SK-N-SH treated with all-trans-retinoic acid at 6 μM for 48 hours (cell line): ENCODE data around the gene ST3GAL6.

Experiments
- ATAC-seq: fragments of 200-7000 bp; cut with Tn5 transposase; 3 replicates; pipeline ENCODE4 v1.9.1; 2020; ENCODE audit warnings: mild to moderate bottlenecking, moderate library complexity
- ARNTL ChIP-seq: fragments of 450-650 bp; formaldehyde crosslinking; IDR thresholded peaks from 2 replicates; pipeline ENCODE4 v1.5.0; 2020; ENCODE audit warnings: low read depth, mild to moderate bottlenecking, moderate library complexity, borderline replicate concordance
- BACH2 ChIP-seq: fragments of 250-450 bp; sonication (Bioruptor Pico); IDR thresholded peaks from 2 replicates; pipeline ENCODE4 v1.9.0; 2021; ENCODE audit warnings: mild to moderate bottlenecking, borderline replicate concordance
- CREB5 ChIP-seq: fragments of 250-450 bp; sonication (Bioruptor Pico); IDR thresholded peaks from 2 replicates; pipeline ENCODE4 v1.5.1; 2020; ENCODE audit warnings: low read depth, mild to moderate bottlenecking, moderate library complexity
- CSDC2 ChIP-seq: fragments of 250-450 bp; sonication (Bioruptor Pico); IDR thresholded peaks from 2 replicates; pipeline ENCODE4 v1.5.0; 2020; ENCODE audit warnings: mild to moderate bottlenecking, moderate library complexity
- CSRNP3 ChIP-seq: fragments of 250-450 bp; sonication (Bioruptor Pico); IDR thresholded peaks from 2 replicates; pipeline ENCODE4 v1.5.1; 2021; ENCODE audit warnings: mild to moderate bottlenecking, moderate library complexity
- ESRRG ChIP-seq: fragments of 250-450 bp; sonication (Bioruptor Pico); IDR thresholded peaks from 2 replicates; pipeline ENCODE4 v1.6.1; 2021; ENCODE audit warnings: mild to moderate bottlenecking
- GLIS3 ChIP-seq: fragments of 250-450 bp; sonication (Bioruptor Pico); IDR thresholded peaks from 2 replicates; pipeline ENCODE4 v1.5.0; 2020; ENCODE audit warnings: mild to moderate bottlenecking, moderate library complexity
- ISL1 ChIP-seq: fragments of 250-450 bp; sonication (Bioruptor Pico); IDR thresholded peaks from 2 replicates; pipeline ENCODE4 v2.1.2; 2022; ENCODE audit warnings: mild to moderate bottlenecking, moderate library complexity
- OSR1 ChIP-seq: fragments of 250-450 bp; sonication (Bioruptor Pico); IDR thresholded peaks from 2 replicates; pipeline ENCODE4 v1.8.0; 2022; ENCODE audit warnings: moderate library complexity, mild to moderate bottlenecking, inconsistent platforms
- PATZ1 ChIP-seq: fragments of 250-450 bp; sonication (Bioruptor Pico); IDR thresholded peaks from 2 replicates; pipeline ENCODE4 v1.8.0; 2020; ENCODE audit warnings: mild to moderate bottlenecking, moderate library complexity, borderline replicate concordance
- PPARA ChIP-seq: fragments of 250-450 bp; sonication (Bioruptor Pico); IDR thresholded peaks from 2 replicates; pipeline ENCODE4 v1.5.0; 2020; ENCODE audit warnings: mild to moderate bottlenecking, borderline replicate concordance
- RARB ChIP-seq: fragments of 250-450 bp; sonication (Bioruptor Pico); IDR thresholded peaks from 2 replicates; pipeline ENCODE4 v1.8.0; 2021; ENCODE audit warnings: mild to moderate bottlenecking, moderate library complexity
- SNAI2 ChIP-seq: fragments of 250-450 bp; sonication (Bioruptor Pico); IDR thresholded peaks from 2 replicates; pipeline ENCODE4 v1.5.0; 2020; ENCODE audit warnings: mild to moderate bottlenecking, moderate library complexity
- TCF4 ChIP-seq: fragments of 250-450 bp; sonication (Bioruptor Pico); IDR thresholded peaks from 2 replicates; pipeline ENCODE4 v1.8.0; 2021; ENCODE audit warnings: mild to moderate bottlenecking, moderate library complexity, borderline replicate concordance
- TOX ChIP-seq: fragments of 250-450 bp; sonication (Bioruptor Pico); IDR thresholded peaks from 2 replicates; pipeline ENCODE4 v1.8.0; 2021; ENCODE audit warnings: mild to moderate bottlenecking, moderate library complexity, borderline replicate concordance
- ZC3H10 ChIP-seq: fragments of 250-450 bp; sonication (Bioruptor Pico); IDR thresholded peaks from 2 replicates; pipeline ENCODE4 v1.5.1; 2021; ENCODE audit warnings: mild to moderate bottlenecking, moderate library complexity
- ZFP3 ChIP-seq: fragments of 250-450 bp; sonication (Bioruptor Pico); IDR thresholded peaks from 2 replicates; pipeline ENCODE4 v1.5.0; 2020; ENCODE audit warnings: mild to moderate bottlenecking, moderate library complexity
- ZFP30 ChIP-seq: fragments of 450-650 bp; formaldehyde crosslinking; IDR thresholded peaks from 2 replicates; pipeline ENCODE4 v1.5.0; 2022; ENCODE audit warnings: mild to moderate bottlenecking, moderate library complexity
- ZNF565 ChIP-seq: fragments of 450-650 bp; formaldehyde crosslinking; conservative IDR thresholded peaks from 2 replicates; pipeline ENCODE4 v1.5.0; 2020; ENCODE audit warnings: low read depth, mild to moderate bottlenecking, moderate library complexity
- ZNF70 ChIP-seq: fragments of 450-650 bp; formaldehyde crosslinking; IDR thresholded peaks from 2 replicates; pipeline ENCODE4 v1.5.0; 2020; ENCODE audit warnings: mild to moderate bottlenecking, moderate library complexity
- ZNF8 ChIP-seq: fragments of 450-650 bp; formaldehyde crosslinking; IDR thresholded peaks from 2 replicates; pipeline ENCODE4 v1.5.0; 2020; ENCODE audit warnings: mild to moderate bottlenecking, moderate library complexity
- TF ChIP-seq, protein P1 (sequence below): fragments of 250-450 bp; sonication (Bioruptor Pico); IDR thresholded peaks from 2 replicates; pipeline ENCODE4 v1.5.0; 2020; ENCODE audit warnings: mild to moderate bottlenecking, moderate library complexity
- TF ChIP-seq, protein P2 (sequence below): fragments of 250-450 bp; sonication (Bioruptor Pico); IDR thresholded peaks from 2 replicates; pipeline ENCODE4 v1.8.0; 2021; ENCODE audit warnings: low read depth, mild to moderate bottlenecking, moderate library complexity, borderline replicate concordance

ST3GAL6 gene

GRCh38 chr3:98734306-98734705 is 28.8 kb upstream of the ST3GAL6 start:
- TF ChIP-seq ZNF8 (CRISPR knock-in tag): no peak
- TF ChIP-seq, protein P1, sequence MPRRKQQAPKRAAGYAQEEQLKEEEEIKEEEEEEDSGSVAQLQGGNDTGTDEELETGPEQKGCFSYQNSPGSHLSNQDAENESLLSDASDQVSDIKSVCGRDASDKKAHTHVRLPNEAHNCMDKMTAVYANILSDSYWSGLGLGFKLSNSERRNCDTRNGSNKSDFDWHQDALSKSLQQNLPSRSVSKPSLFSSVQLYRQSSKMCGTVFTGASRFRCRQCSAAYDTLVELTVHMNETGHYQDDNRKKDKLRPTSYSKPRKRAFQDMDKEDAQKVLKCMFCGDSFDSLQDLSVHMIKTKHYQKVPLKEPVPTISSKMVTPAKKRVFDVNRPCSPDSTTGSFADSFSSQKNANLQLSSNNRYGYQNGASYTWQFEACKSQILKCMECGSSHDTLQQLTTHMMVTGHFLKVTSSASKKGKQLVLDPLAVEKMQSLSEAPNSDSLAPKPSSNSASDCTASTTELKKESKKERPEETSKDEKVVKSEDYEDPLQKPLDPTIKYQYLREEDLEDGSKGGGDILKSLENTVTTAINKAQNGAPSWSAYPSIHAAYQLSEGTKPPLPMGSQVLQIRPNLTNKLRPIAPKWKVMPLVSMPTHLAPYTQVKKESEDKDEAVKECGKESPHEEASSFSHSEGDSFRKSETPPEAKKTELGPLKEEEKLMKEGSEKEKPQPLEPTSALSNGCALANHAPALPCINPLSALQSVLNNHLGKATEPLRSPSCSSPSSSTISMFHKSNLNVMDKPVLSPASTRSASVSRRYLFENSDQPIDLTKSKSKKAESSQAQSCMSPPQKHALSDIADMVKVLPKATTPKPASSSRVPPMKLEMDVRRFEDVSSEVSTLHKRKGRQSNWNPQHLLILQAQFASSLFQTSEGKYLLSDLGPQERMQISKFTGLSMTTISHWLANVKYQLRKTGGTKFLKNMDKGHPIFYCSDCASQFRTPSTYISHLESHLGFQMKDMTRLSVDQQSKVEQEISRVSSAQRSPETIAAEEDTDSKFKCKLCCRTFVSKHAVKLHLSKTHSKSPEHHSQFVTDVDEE (CRISPR knock-in tag): no peak
- no peak for TF ChIP-seq SNAI2 (CRISPR knock-in tag)
- TF ChIP-seq CSDC2: no peak
- no peak for TF ChIP-seq ZFP30 (CRISPR knock-in tag)
- TF ChIP-seq ZNF70 (CRISPR knock-in tag): no peak
- no peak for ATAC-seq

- ATAC-seq: no peak
- TF ChIP-seq CSRNP3 (no peak), GLIS3 (0 out of 2 replicates have a peak, but pooled peaks have one; percentile 4), ZNF70 (CRISPR knock-in tag) (no peak), CREB5 (CRISPR knock-in tag) (no peak), ARNTL (no peak), TOX (no peak), ISL1 (peak; percentile 48), CSDC2 (no peak), ESRRG (CRISPR knock-in tag) (0 out of 2 replicates have a peak, but pooled peaks have one; percentile 45), TCF4 (CRISPR knock-in tag) (peak; percentile 93), BACH2 (CRISPR knock-in tag) (peak; percentile 15; the same call in 1 of the 2 replicates), OSR1 (CRISPR knock-in tag) (no peak), ZNF565 (CRISPR knock-in tag) (0 out of 2 replicates have a peak, but pooled peaks have one; percentile 38), PPARA (CRISPR knock-in tag) (no peak), ZFP30 (CRISPR knock-in tag) (no peak), ZC3H10 (no peak), ZNF8 (CRISPR knock-in tag) (no peak), RARB (CRISPR knock-in tag) (no peak), ZFP3 (0 out of 2 replicates have a peak, but pooled peaks have one; percentile 45), SNAI2 (CRISPR knock-in tag) (0 out of 2 replicates have a peak, but pooled peaks have one; percentile 31), PATZ1 (no peak)
- TF ChIP-seq, protein P2, sequence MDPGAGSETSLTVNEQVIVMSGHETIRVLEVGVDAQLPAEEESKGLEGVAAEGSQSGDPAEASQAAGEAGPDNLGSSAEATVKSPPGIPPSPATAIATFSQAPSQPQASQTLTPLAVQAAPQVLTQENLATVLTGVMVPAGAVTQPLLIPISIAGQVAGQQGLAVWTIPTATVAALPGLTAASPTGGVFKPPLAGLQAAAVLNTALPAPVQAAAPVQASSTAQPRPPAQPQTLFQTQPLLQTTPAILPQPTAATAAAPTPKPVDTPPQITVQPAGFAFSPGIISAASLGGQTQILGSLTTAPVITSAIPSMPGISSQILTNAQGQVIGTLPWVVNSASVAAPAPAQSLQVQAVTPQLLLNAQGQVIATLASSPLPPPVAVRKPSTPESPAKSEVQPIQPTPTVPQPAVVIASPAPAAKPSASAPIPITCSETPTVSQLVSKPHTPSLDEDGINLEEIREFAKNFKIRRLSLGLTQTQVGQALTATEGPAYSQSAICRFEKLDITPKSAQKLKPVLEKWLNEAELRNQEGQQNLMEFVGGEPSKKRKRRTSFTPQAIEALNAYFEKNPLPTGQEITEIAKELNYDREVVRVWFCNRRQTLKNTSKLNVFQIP (CRISPR knock-in tag): no peak
- TF ChIP-seq, protein P1 (CRISPR knock-in tag): 0 out of 2 replicates have a peak, but pooled peaks have one; percentile 65
Observed at GRCh38 chr3:98734735-98735134, 28.4 kb upstream of the ST3GAL6 start.
